Activated B cell treated with CpG ODN at 0.5 μM for 24 hours (primary cell): Measurements from ENCODE around the gene ASAP2. TPM values are rescaled to one million over a fixed set of nuclear protein-coding genes. Genes with fewer than 3 reads are reported as not detected.

Experiments used
- ATAC-seq: fragments of 200-7000 bp; cut with Tn5 transposase; one replicate; pipeline ENCODE4 v1.10.0; 2021; ENCODE audit warnings: low read depth, mild to moderate bottlenecking, moderate library complexity
- CTCF ChIA-PET: fragments of 350-600 bp; sonication (Branson Sonifier 250); formaldehyde crosslinking; loops from one replicate; lab custom pipeline; 2021; ENCODE audit warnings: antibody characterized with exemption; lab: Charles Lee
- POLR2A ChIA-PET: fragments of 350-600 bp; sonication (Branson Sonifier 250); formaldehyde crosslinking; loops from one replicate; lab custom pipeline; 2021; ENCODE audit warnings: antibody characterized with exemption; lab: Charles Lee
- DNase-seq: peaks from one replicate; pipeline ENCODE4 v3.0.0; 2022
- H3K27ac Mint-ChIP-seq: one replicate; pipeline ENCODE4 v1.8.0; 2020; ENCODE audit warnings: mixed read lengths
- H3K27me3 Mint-ChIP-seq: one replicate; pipeline ENCODE4 v1.8.0; 2021; ENCODE audit warnings: mixed read lengths
- H3K36me3 Mint-ChIP-seq: one replicate; pipeline ENCODE4 v1.8.0; 2021; ENCODE audit warnings: low read depth, mixed read lengths
- H3K4me1 Mint-ChIP-seq: one replicate; pipeline ENCODE4 v1.8.0; 2021; ENCODE audit warnings: mixed read lengths
- H3K4me3 Mint-ChIP-seq: one replicate; pipeline ENCODE4 v1.8.0; 2020; ENCODE audit warnings: mild to moderate bottlenecking, mixed read lengths
- H3K9me3 Mint-ChIP-seq: one replicate; pipeline ENCODE4 v1.8.0; 2020; ENCODE audit warnings: mixed read lengths
- intact Hi-C: fragments of 100-400 bp; cut with micrococcal nuclease; formaldehyde crosslinking; loops from one replicate; pipeline ENCODE4 v1.15.1; 2024
- total RNA-seq: library from RNA; stranded (reverse); gene quantifications from 2 replicates; pipeline ENCODE4 v1.2.3, GENCODE V29; 2022
- TF ChIP-seq, protein P1 (sequence below): fragments of 200-600 bp; IDR thresholded peaks from one replicate; pipeline ENCODE4 v1.8.0; 2022; ENCODE audit warnings: antibody characterized with exemption, mild to moderate bottlenecking

Gene ASAP2
- total RNA-seq, 1 donor from 2014 or later: not detected

DNA sequence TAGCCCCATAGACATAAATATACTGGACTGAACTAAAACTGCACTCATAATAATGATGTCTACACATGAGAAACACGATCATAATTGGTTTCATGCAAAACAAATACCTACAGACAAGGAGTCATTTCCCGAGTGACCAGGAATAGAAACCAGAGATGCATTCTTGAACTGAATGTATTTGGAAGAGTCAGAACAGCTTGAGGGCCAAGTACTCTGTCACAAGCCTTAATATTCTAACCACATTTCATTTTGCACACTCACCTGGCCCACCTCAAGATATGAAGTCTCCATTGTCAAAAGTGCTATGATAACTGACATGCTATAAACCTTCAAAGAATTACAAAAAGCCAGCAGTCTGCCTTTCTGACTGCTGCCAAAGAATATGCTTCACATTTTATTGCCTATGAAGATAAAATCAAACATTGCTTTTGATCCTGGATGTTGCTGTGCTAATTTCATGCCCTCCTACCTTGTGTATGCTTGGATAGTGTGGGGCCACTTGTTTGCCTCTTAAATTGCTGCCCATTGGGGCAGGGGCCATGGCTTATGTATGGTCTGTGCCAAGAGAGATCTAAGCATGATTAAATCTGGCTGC, 18.9 kb upstream of the ASAP2 start:
- DNase-seq (no peak), ATAC-seq (no peak)
- Mint-ChIP-seq H3K36me3 (no peaks in the 10 kb centered on the region), H3K27me3 (peaks cover 5% of the 10 kb centered on the region), H3K9me3 (no peaks in the 10 kb centered on the region), H3K4me3 (no peak overlapping the region), H3K27ac (no peak overlapping the region), H3K4me1 (peaks cover 2% of the 10 kb centered on the region)
- CTCF ChIA-PET: no interaction called here
- POLR2A ChIA-PET: no interaction called here
- TF ChIP-seq, protein P1, sequence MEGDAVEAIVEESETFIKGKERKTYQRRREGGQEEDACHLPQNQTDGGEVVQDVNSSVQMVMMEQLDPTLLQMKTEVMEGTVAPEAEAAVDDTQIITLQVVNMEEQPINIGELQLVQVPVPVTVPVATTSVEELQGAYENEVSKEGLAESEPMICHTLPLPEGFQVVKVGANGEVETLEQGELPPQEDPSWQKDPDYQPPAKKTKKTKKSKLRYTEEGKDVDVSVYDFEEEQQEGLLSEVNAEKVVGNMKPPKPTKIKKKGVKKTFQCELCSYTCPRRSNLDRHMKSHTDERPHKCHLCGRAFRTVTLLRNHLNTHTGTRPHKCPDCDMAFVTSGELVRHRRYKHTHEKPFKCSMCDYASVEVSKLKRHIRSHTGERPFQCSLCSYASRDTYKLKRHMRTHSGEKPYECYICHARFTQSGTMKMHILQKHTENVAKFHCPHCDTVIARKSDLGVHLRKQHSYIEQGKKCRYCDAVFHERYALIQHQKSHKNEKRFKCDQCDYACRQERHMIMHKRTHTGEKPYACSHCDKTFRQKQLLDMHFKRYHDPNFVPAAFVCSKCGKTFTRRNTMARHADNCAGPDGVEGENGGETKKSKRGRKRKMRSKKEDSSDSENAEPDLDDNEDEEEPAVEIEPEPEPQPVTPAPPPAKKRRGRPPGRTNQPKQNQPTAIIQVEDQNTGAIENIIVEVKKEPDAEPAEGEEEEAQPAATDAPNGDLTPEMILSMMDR: no peak
- intact Hi-C loops: no loop called here

- ATAC-seq (no peak), DNase-seq (no peak)
- intact Hi-C loops: no loop called here
- no peak overlapping the region for H3K27ac Mint-ChIP-seq
- TF ChIP-seq, protein P1: no peak
- no peaks in the 10 kb centered on the region for H3K36me3 Mint-ChIP-seq
- CTCF ChIA-PET: no interaction called here
- H3K4me3 Mint-ChIP-seq: no peak overlapping the region
- POLR2A ChIA-PET: no interaction called here
- H3K9me3 Mint-ChIP-seq: no peaks in the 10 kb centered on the region
- H3K27me3 Mint-ChIP-seq: peaks cover 6% of the 10 kb centered on the region
- H3K4me1 Mint-ChIP-seq: no peaks in the 10 kb centered on the region
Measured at GRCh38 chr2:9188823-9189222, 17.8 kb upstream of the ASAP2 start.

DNA sequence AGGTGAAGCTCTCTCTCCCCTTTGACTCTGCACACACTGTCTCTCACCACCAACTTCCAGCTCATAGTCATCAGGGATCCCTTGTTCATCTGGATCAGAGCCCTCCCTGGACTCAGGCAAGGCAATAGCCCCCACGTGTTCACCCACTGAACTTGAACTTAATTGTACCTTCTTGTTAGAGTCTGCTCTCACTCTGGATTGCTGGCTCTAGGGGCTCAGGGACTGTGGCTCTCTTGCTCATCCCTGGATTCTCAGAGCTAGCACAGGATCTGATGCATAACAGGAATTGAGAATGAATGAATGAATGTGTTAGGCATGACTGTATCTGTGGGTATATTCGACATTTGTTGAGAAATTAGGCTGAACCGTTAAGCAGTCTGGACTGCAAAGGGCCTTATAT, 16.7 kb upstream of the ASAP2 start:
- CTCF ChIA-PET: no interaction called here
- no peak overlapping the region for H3K4me3 Mint-ChIP-seq
- no peaks in the 10 kb centered on the region for H3K4me1 Mint-ChIP-seq
- intact Hi-C loops: no loop called here
- DNase-seq: no peak
- no peaks in the 10 kb centered on the region for H3K36me3 Mint-ChIP-seq
- TF ChIP-seq, protein P1: no peak
- POLR2A ChIA-PET: no interaction called here
- H3K27me3 Mint-ChIP-seq: peaks cover 5% of the 10 kb centered on the region
- no peak overlapping the region for H3K27ac Mint-ChIP-seq
- H3K9me3 Mint-ChIP-seq: no peaks in the 10 kb centered on the region
- ATAC-seq: no peak

GRCh38 chr2:9191041-9191481, 15.6 kb upstream of the ASAP2 start:
- no peaks in the 10 kb centered on the region for H3K4me1 Mint-ChIP-seq
- peaks cover 5% of the 10 kb centered on the region for H3K27me3 Mint-ChIP-seq
- TF ChIP-seq, protein P1: no peak
- CTCF ChIA-PET: no interaction called here
- no peaks in the 10 kb centered on the region for H3K9me3 Mint-ChIP-seq
- intact Hi-C loops: no loop called here
- no peak for DNase-seq
- H3K4me3 Mint-ChIP-seq: no peak overlapping the region
- H3K36me3 Mint-ChIP-seq: no peaks in the 10 kb centered on the region
- ATAC-seq: no peak
- POLR2A ChIA-PET: no interaction called here
- no peak overlapping the region for H3K27ac Mint-ChIP-seq

- Mint-ChIP-seq H3K36me3 (no peaks in the 10 kb centered on the region), H3K4me1 (no peaks in the 10 kb centered on the region)
Measured at GRCh38 chr2:9192712-9193111, 13.9 kb upstream of the ASAP2 start.

More at GRCh38 chr2:9192712-9193111, 13.9 kb upstream of the ASAP2 start:
- ChIA-PET CTCF (no interaction called here), POLR2A (no interaction called here)
- H3K27me3 Mint-ChIP-seq: peaks cover 19% of the 10 kb centered on the region
- no peak overlapping the region for H3K4me3 Mint-ChIP-seq
- no peaks in the 10 kb centered on the region for H3K9me3 Mint-ChIP-seq
- intact Hi-C loops: no loop called here
- no peak overlapping the region for H3K27ac Mint-ChIP-seq
- DNase-seq (no peak), ATAC-seq (no peak)
- TF ChIP-seq, protein P1: no peak
